Measurements from ENCODE around the gene PDK1. TPM values are rescaled to one million over a fixed set of nuclear protein-coding genes. Genes with fewer than 3 reads are reported as not detected.

PDK1 gene
- total RNA-seq, 1 donor from 2014 or later, result 7.3 TPM

- no peak for DNase-seq (ENCODE audit: extremely low spot score, unreplicated experiment)
- Mint-ChIP-seq H3K36me3 (ENCODE audit: unreplicated experiment) (no peaks in the 10 kb centered on the region), H3K27ac (ENCODE audit: unreplicated experiment) (peak overlapping the region; percentile 79), H3K4me3 (ENCODE audit: unreplicated experiment) (peak overlapping the region; percentile 89), H3K27me3 (ENCODE audit: unreplicated experiment) (no peaks in the 10 kb centered on the region), H3K9me3 (ENCODE audit: unreplicated experiment) (no peaks in the 10 kb centered on the region), H3K4me1 (ENCODE audit: unreplicated experiment) (peaks cover 22% of the 10 kb centered on the region)
- no peak for TF ChIP-seq CTCF (IDR thresholded peaks at IDR 0.05)
These were observed 569 bp downstream of the PDK1 start for GRCh38 chr2:172556284-172557033.

DNA sequence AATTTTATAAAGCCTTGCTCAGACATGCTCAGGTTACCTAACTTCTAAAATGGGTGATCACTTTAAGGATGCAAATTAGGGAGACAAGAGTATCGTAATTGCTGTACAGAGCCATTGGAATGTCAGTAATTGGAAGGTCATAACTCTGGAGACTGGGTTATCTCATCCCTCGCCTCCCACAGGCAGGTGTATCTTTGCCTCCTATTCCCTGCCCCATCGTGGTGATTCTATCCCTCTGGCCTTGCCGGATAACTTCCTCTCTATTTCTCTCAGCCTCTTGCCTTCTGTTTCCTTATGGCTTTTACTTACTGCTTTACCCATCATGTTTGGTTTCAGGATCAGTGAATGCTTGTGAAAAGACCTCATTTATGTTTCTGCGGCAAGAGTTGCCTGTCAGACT lies 2.5 kb downstream of the PDK1 start:
- no peaks in the 10 kb centered on the region for H3K27me3 Mint-ChIP-seq (ENCODE audit: unreplicated experiment)
- TF ChIP-seq CTCF (IDR thresholded peaks at IDR 0.05), result no peak
- peaks cover 20% of the 10 kb centered on the region for H3K4me1 Mint-ChIP-seq (ENCODE audit: unreplicated experiment)

GRCh38 chr2:172560721-172561120 lies 4.8 kb downstream of the PDK1 start:
- Mint-ChIP-seq H3K4me1 (ENCODE audit: unreplicated experiment) (peaks cover 20% of the 10 kb centered on the region), H3K9me3 (ENCODE audit: unreplicated experiment) (no peaks in the 10 kb centered on the region), H3K36me3 (ENCODE audit: unreplicated experiment) (peaks cover 14% of the 10 kb centered on the region), H3K27ac (ENCODE audit: unreplicated experiment) (no peak overlapping the region), H3K4me3 (ENCODE audit: unreplicated experiment) (no peak overlapping the region), H3K27me3 (ENCODE audit: unreplicated experiment) (no peaks in the 10 kb centered on the region)
- DNase-seq (ENCODE audit: extremely low spot score, unreplicated experiment), result no peak
- no peak for TF ChIP-seq CTCF (IDR thresholded peaks at IDR 0.05)

More for the DNA sequence above, 2.5 kb downstream of the PDK1 start:
- DNase-seq (ENCODE audit: extremely low spot score, unreplicated experiment), result no peak
- H3K9me3 Mint-ChIP-seq (ENCODE audit: unreplicated experiment), result no peaks in the 10 kb centered on the region
- H3K36me3 Mint-ChIP-seq (ENCODE audit: unreplicated experiment), result peaks cover 2% of the 10 kb centered on the region
- no peak overlapping the region for H3K27ac Mint-ChIP-seq (ENCODE audit: unreplicated experiment)
- H3K4me3 Mint-ChIP-seq (ENCODE audit: unreplicated experiment), result no peak overlapping the region

DNA sequence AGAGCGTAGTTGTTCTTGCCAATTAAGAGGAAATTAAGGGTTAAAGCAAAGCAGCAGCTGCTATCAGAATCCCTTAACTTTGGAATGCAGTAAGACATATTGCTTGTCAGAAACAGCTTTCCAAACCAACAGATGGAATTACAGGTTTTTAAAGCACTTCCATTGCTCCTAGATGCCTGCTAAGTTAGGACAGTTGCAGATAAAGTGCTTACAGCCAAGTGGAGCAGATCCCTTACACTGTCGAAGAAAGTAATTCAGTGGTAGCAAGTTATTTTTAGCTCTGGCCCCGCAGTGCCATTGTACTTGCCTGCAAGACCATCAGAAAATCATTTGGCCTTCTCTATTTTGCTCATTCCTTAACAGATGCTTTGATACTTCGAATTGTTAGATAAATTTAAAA lies 5.4 kb downstream of the PDK1 start:
- H3K27me3 Mint-ChIP-seq (ENCODE audit: unreplicated experiment), result no peaks in the 10 kb centered on the region
- DNase-seq (ENCODE audit: extremely low spot score, unreplicated experiment), result no peak
- H3K9me3 Mint-ChIP-seq (ENCODE audit: unreplicated experiment), result no peaks in the 10 kb centered on the region
- H3K4me3 Mint-ChIP-seq (ENCODE audit: unreplicated experiment), result no peak overlapping the region
- peaks cover 16% of the 10 kb centered on the region for H3K36me3 Mint-ChIP-seq (ENCODE audit: unreplicated experiment)
- no peak for TF ChIP-seq CTCF (IDR thresholded peaks at IDR 0.05)
- H3K4me1 Mint-ChIP-seq (ENCODE audit: unreplicated experiment), result peaks cover 20% of the 10 kb centered on the region
- no peak overlapping the region for H3K27ac Mint-ChIP-seq (ENCODE audit: unreplicated experiment)

DNA sequence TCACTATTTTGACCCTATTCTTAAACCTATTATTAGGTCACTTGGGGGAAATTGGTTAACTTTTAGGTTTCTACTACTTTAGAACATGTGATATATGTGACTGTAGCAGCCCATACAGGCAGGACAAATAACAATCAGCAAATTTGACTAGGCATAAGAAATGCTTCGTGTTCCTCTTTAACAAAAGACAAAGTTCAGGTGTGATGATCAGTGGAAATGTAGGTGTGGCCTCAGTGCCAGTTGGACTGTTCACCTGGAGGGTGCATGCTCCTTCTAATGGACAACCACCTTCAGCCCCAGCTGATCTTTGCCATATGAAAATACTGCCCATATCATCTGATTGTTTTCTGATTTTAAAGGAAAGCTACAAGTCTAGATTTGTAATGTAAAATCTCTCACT lies 6.4 kb downstream of the PDK1 start:
- TF ChIP-seq CTCF (IDR thresholded peaks at IDR 0.05), result no peak
- H3K27me3 Mint-ChIP-seq (ENCODE audit: unreplicated experiment), result no peaks in the 10 kb centered on the region
- no peak for DNase-seq (ENCODE audit: extremely low spot score, unreplicated experiment)
- H3K27ac Mint-ChIP-seq (ENCODE audit: unreplicated experiment), result no peak overlapping the region
- H3K4me1 Mint-ChIP-seq (ENCODE audit: unreplicated experiment), result peaks cover 12% of the 10 kb centered on the region
- H3K9me3 Mint-ChIP-seq (ENCODE audit: unreplicated experiment), result no peaks in the 10 kb centered on the region
- H3K36me3 Mint-ChIP-seq (ENCODE audit: unreplicated experiment), result peaks cover 19% of the 10 kb centered on the region
- H3K4me3 Mint-ChIP-seq (ENCODE audit: unreplicated experiment), result no peak overlapping the region

All from osteocyte (in vitro differentiated cells).